A549 (cell line): Measurements from ENCODE around the gene PCYT2.

ENCODE experiments used
- ATOH8 ChIP-seq: fragments of 250-450 bp; sonication (Bioruptor Pico); IDR thresholded peaks from 2 replicates; pipeline ENCODE4 v1.5.0; 2020; ENCODE audit warnings: low read depth, mild to moderate bottlenecking, moderate library complexity
- CTCF ChIP-seq: fragments of >200 bp; sonication (Bioruptor Twin); formaldehyde crosslinking; IDR thresholded peaks from 3 replicates; pipeline ENCODE4 v1.5.1; 2016
- POLR2A ChIP-seq: IDR thresholded peaks from 2 replicates; pipeline ENCODE4 v1.6.1; 2012; ENCODE audit warnings: mild to moderate bottlenecking, low read length
- POLR2AphosphoS2 ChIP-seq: conservative IDR thresholded peaks from 2 replicates; pipeline ENCODE4 v1.6.1; 2012; ENCODE audit warnings: low read length, improper control_type of control experiment, inconsistent platforms
- RAD21 ChIP-seq, 2 experiments: fragments of >200 bp in 1 of 2; sonication (Bioruptor Twin) in 1 of 2; formaldehyde crosslinking in 1 of 2; IDR thresholded peaks in 1 of 2; conservative IDR thresholded peaks in 1 of 2; 2 replicates in 1 of 2; 3 replicates in 1 of 2; pipeline ENCODE4 v1.6.1; 2012 to 2018; ENCODE audit warnings: inconsistent platforms in 1 of 2
- RNF2 ChIP-seq: fragments of 200-600 bp; sonication (generic); IDR thresholded peaks from 2 replicates; pipeline ENCODE4 v1.6.1; 2016; ENCODE audit warnings: low read depth, mild to moderate bottlenecking, antibody characterized with exemption, moderate library complexity, borderline replicate concordance

- no peak for TF ChIP-seq POLR2AphosphoS2
- no peak for TF ChIP-seq RAD21 (conservative IDR thresholded peaks at IDR 0.05 in 1 of 2, IDR thresholded peaks at IDR 0.05 in 1 of 2)
- TF ChIP-seq ATOH8 (CRISPR knock-in tag), result no peak
- no peak for TF ChIP-seq RNF2
- TF ChIP-seq POLR2A, result no peak
- TF ChIP-seq CTCF, result no peak
Measured at GRCh38 chr17:81916234-81917001, 5.2 kb upstream of the PCYT2 start.
